Hepatocyte (in vitro differentiated cells): ENCODE data around the gene CHST8. TPM values are rescaled to one million over a fixed set of nuclear protein-coding genes. Genes with fewer than 3 reads are reported as not detected.

ENCODE experiments used
- DNase-seq: peaks from one replicate; pipeline ENCODE4 v3.0.0-alpha.2; 2016; ENCODE audit warnings: low spot score
- H2AFZ ChIP-seq: fragments of 200-600 bp; sonication (generic); 2 replicates; pipeline ENCODE4 v1.6.0; 2016; ENCODE audit warnings: antibody characterized with exemption, mild to moderate bottlenecking
- H3K27ac ChIP-seq: fragments of 200-600 bp; sonication (generic); 2 replicates; pipeline ENCODE4 v1.5.1; 2016; ENCODE audit warnings: mild to moderate bottlenecking
- H3K27me3 ChIP-seq: fragments of 200-600 bp; sonication (generic); 2 replicates; pipeline ENCODE4 v1.6.1; 2016
- H3K36me3 ChIP-seq: fragments of 200-600 bp; sonication (generic); replicated peaks from 2 replicates; pipeline ENCODE4 v1.5.1; 2016; ENCODE audit warnings: low read depth; ENCODE audit not compliant: insufficient read depth
- H3K4me1 ChIP-seq: fragments of 200-600 bp; sonication (generic); 2 replicates; pipeline ENCODE4 v1.5.1; 2016; ENCODE audit warnings: mild to moderate bottlenecking, moderate library complexity; ENCODE audit not compliant: insufficient read depth
- H3K4me2 ChIP-seq: fragments of 200-600 bp; sonication (generic); 2 replicates; pipeline ENCODE4 v1.6.0; 2016
- H3K4me3 ChIP-seq: fragments of 200-600 bp; sonication (generic); 2 replicates; pipeline ENCODE4 v1.5.1; 2016; ENCODE audit warnings: mild to moderate bottlenecking
- H3K79me2 ChIP-seq: fragments of 200-600 bp; sonication (generic); 2 replicates; pipeline ENCODE4 v1.6.0; 2017; ENCODE audit warnings: mild to moderate bottlenecking
- H3K9me2 ChIP-seq: fragments of 200-600 bp; sonication (generic); replicated peaks from 2 replicates; pipeline ENCODE4 v1.6.0; 2017; ENCODE audit warnings: mild to moderate bottlenecking; ENCODE audit not compliant: insufficient read depth
- H3K9me3 ChIP-seq: fragments of 200-600 bp; sonication (generic); 2 replicates; pipeline ENCODE4 v1.5.1; 2016; ENCODE audit warnings: low read depth, mild to moderate bottlenecking
- H4K20me1 ChIP-seq: fragments of 200-600 bp; sonication (generic); 2 replicates; pipeline ENCODE4 v1.6.0; 2016; ENCODE audit warnings: mild to moderate bottlenecking; ENCODE audit not compliant: insufficient read depth, poor library complexity, severe bottlenecking
- EZH2 ChIP-seq: fragments of 200-600 bp; sonication (generic); IDR thresholded peaks from 2 replicates; pipeline ENCODE4 v1.6.1; 2016; ENCODE audit warnings: antibody characterized with exemption, mild to moderate bottlenecking, borderline replicate concordance
- EZH2phosphoT487 ChIP-seq: fragments of 200-600 bp; sonication (generic); IDR thresholded peaks from one replicate; pipeline ENCODE4 v1.6.1; 2018; ENCODE audit warnings: antibody characterized with exemption, mild to moderate bottlenecking, low read depth, moderate library complexity; ENCODE audit not compliant: unreplicated experiment, severe bottlenecking
- WGBS: methylation state at CpG from one replicate; pipeline ENCODE4 v1.1.6; 2016; ENCODE audit warnings: low lambda C conversion rate; ENCODE audit errors: missing lambda C conversion rate; 5-methylcytosine and 5-hydroxymethylcytosine counted together
- polyA plus RNA-seq: library from polyadenylated mRNA; unstranded; fragments of >200 nt; fragmentation: Nextera tagmentation; extraction: Ambion mirVana; gene quantifications from 2 replicates; pipeline ENCODE4 v1.2.1, GENCODE V29; 2016
- total RNA-seq: library from RNA; depleted of rRNA; stranded (reverse); fragments of >200 nt; gene quantifications from 2 replicates; pipeline ENCODE4 v1.2.3, GENCODE V29; 2014
- TF ChIP-seq, protein P1 (sequence below): fragments of 200-600 bp; sonication (generic); IDR thresholded peaks from 2 replicates; pipeline ENCODE4 v1.5.1; 2016; ENCODE audit warnings: antibody characterized with exemption, mild to moderate bottlenecking; ENCODE audit not compliant: poor library complexity

The CHST8 gene
- total and polyA plus RNA-seq, 2 experiments from 2014 or later = 0.07 to 0.89 TPM

DNA sequence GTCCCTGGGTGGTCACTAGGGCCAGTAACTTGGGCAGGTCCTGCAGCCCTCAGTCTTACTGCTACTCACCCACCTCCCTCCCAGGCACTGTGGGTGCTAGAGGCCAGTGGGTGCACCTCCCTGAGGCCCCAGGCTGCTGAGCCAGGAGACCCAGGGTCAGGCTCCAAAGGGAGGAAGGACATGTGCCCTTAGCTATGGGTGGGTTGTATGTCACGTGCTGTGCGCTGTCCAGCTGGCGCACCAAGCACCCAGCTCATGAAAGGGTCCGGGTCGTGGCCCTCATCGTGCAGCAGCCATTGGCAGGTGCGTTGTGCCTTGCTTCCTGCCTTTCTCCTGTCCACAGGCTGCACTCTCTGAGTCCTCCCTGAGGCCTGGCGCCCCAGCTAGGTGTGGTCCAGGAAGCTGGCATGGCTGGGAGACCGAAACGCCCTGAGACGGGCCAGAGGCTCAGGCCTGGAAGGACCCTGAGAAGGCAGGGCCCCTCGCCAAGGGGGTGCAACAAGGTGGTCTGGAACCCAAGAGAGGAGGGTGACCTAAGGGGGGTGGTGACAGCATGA is 127.9 kb downstream of the CHST8 start:
- H3K4me3 ChIP-seq = no peak overlapping the region
- DNase-seq = no peak
- no peaks in the 10 kb centered on the region for H3K27me3 ChIP-seq
- no peaks in the 10 kb centered on the region for H4K20me1 ChIP-seq
- no peaks in the 10 kb centered on the region for H3K36me3 ChIP-seq
- TF ChIP-seq EZH2 (no peak), EZH2phosphoT487 (no peak)
- TF ChIP-seq, protein P1, sequence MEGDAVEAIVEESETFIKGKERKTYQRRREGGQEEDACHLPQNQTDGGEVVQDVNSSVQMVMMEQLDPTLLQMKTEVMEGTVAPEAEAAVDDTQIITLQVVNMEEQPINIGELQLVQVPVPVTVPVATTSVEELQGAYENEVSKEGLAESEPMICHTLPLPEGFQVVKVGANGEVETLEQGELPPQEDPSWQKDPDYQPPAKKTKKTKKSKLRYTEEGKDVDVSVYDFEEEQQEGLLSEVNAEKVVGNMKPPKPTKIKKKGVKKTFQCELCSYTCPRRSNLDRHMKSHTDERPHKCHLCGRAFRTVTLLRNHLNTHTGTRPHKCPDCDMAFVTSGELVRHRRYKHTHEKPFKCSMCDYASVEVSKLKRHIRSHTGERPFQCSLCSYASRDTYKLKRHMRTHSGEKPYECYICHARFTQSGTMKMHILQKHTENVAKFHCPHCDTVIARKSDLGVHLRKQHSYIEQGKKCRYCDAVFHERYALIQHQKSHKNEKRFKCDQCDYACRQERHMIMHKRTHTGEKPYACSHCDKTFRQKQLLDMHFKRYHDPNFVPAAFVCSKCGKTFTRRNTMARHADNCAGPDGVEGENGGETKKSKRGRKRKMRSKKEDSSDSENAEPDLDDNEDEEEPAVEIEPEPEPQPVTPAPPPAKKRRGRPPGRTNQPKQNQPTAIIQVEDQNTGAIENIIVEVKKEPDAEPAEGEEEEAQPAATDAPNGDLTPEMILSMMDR = no peak
- no peaks in the 10 kb centered on the region for H3K4me1 ChIP-seq
- H3K4me2 ChIP-seq = no peak overlapping the region
- no peaks in the 10 kb centered on the region for H3K79me2 ChIP-seq
- 90% methylated on average over 10 of the region's 12 CpGs for WGBS
- H3K9me3 ChIP-seq = no peaks in the 10 kb centered on the region
- no peaks in the 10 kb centered on the region for H3K9me2 ChIP-seq
- H2AFZ ChIP-seq = no peak overlapping the region
- no peak overlapping the region for H3K27ac ChIP-seq

DNA sequence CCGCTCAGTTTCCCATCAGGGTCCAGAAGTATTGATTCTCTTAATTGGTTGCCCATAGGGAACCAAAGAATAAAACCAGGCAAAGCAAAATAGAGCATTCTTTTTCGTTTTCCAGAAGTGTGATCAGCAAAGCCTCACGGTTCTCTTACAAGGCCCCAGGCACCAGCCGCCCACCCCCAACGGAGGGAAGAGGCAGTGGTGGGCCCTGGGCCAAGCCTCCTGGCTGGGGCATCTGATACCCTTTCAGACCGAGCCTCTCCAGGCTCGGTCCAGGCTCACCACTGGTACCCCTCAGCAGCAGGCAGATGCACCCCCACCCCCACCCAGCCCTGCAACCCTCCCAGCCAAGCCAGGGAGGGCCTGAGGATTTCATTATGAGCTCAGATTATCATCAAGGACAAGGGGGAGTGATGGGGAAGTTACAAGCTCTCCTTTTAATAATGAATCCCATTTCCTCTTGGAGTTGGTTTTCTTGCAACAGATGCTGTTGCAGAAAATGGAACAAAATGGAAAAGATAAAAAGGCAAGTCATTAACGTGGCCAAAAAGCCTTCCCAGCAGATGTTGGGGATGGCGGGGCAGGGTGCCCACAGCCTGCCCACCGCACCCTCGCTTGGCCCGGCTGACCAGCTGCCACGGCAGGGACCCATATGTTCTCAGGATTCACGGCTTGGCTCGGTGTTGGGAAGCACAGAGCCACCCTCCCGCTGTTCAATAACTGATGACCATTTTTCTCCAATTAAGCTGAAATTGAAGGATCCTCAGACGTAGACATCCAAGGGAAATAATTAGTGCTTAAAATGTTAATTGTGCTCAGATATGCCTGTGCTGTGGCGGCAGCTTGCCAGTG is 129.1 kb downstream of the CHST8 start:
- Histone ChIP-seq H3K27ac (no peak overlapping the region), H2AFZ (no peak overlapping the region), H3K9me3 (no peaks in the 10 kb centered on the region), H3K79me2 (no peaks in the 10 kb centered on the region), H3K4me3 (no peak overlapping the region), H3K4me2 (no peak overlapping the region), H3K27me3 (no peaks in the 10 kb centered on the region), H3K36me3 (no peaks in the 10 kb centered on the region), H4K20me1 (no peaks in the 10 kb centered on the region), H3K4me1 (no peaks in the 10 kb centered on the region), H3K9me2 (no peaks in the 10 kb centered on the region)
- no peak for DNase-seq
- 86% methylated on average over 18 of the region's 18 CpGs for WGBS
- TF ChIP-seq, protein P1 = no peak
- TF ChIP-seq EZH2phosphoT487 (no peak), EZH2 (no peak)

DNA sequence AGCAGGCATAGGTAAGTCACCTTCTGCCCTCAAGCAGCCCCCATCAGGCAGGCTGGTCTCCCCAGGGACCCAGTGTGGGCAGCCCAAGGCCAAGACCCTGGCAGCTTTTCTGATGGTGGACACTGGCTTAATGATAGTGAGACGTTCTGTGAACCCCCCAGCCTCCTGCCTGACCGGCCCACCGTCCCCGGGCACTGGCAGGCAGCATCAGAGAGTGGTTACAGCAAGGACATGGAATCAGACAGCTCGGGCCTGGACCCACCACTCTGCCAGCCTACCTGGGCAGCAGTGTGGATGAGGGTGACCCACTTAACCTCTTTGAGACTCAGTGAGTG is 129.7 kb downstream of the CHST8 start:
- no peaks in the 10 kb centered on the region for H3K79me2 ChIP-seq
- no peak for DNase-seq
- no peak overlapping the region for H3K27ac ChIP-seq
- H3K9me2 ChIP-seq = no peaks in the 10 kb centered on the region
- H4K20me1 ChIP-seq = no peaks in the 10 kb centered on the region
- 75% methylated on average over 5 of the region's 5 CpGs for WGBS
- TF ChIP-seq, protein P1 = no peak
- TF ChIP-seq EZH2phosphoT487 (no peak), EZH2 (no peak)
- H3K9me3 ChIP-seq = no peaks in the 10 kb centered on the region
- no peaks in the 10 kb centered on the region for H3K36me3 ChIP-seq
- no peak overlapping the region for H2AFZ ChIP-seq
- H3K27me3 ChIP-seq = no peaks in the 10 kb centered on the region
- no peak overlapping the region for H3K4me2 ChIP-seq
- H3K4me3 ChIP-seq = no peak overlapping the region
- H3K4me1 ChIP-seq = no peaks in the 10 kb centered on the region
